Loucy (cell line): Measurements from ENCODE around the gene CD34.

Source experiments
- H2AFZ ChIP-seq: fragments of 200-600 bp; sonication (generic); 2 replicates; pipeline ENCODE4 v1.6.0; 2016; ENCODE audit warnings: antibody characterized with exemption, mild to moderate bottlenecking, low read length, moderate library complexity
- H3F3A ChIP-seq: fragments of 200-600 bp; 2 replicates; pipeline ENCODE4 v1.6.0; 2016; ENCODE audit warnings: antibody characterized with exemption, low read depth, mild to moderate bottlenecking
- H3K27me3 ChIP-seq: fragments of 200-600 bp; sonication (generic); 2 replicates; pipeline ENCODE4 v1.6.1; 2014; ENCODE audit warnings: low read length, mild to moderate bottlenecking; ENCODE audit not compliant: insufficient read depth, poor library complexity, severe bottlenecking
- H3K36me3 ChIP-seq: fragments of 200-600 bp; sonication (generic); 2 replicates; pipeline ENCODE4 v1.6.1; 2016; ENCODE audit warnings: low read length; ENCODE audit not compliant: insufficient read depth
- H3K4me1 ChIP-seq: fragments of 200-600 bp; sonication (generic); 2 replicates; pipeline ENCODE4 v1.5.1; 2014; ENCODE audit warnings: low read length, mild to moderate bottlenecking; ENCODE audit not compliant: insufficient read depth, poor library complexity, severe bottlenecking
- H3K4me2 ChIP-seq: fragments of 200-600 bp; sonication (generic); 2 replicates; pipeline ENCODE4 v1.6.0; 2014; ENCODE audit warnings: antibody characterized with exemption, low read length, low read depth, mild to moderate bottlenecking; ENCODE audit not compliant: poor library complexity, severe bottlenecking
- H3K4me3 ChIP-seq: fragments of 200-600 bp; sonication (generic); 2 replicates; pipeline ENCODE4 v1.5.1; 2014; ENCODE audit warnings: low read length, mild to moderate bottlenecking, mixed read lengths; ENCODE audit not compliant: poor library complexity, severe bottlenecking
- H3K79me2 ChIP-seq: fragments of 200-600 bp; sonication (generic); 2 replicates; pipeline ENCODE4 v1.6.1; 2014; ENCODE audit warnings: low read length; ENCODE audit not compliant: insufficient read depth
- H3K9ac ChIP-seq: fragments of 200-600 bp; sonication (generic); 2 replicates; pipeline ENCODE4 v1.6.0; 2014; ENCODE audit warnings: mild to moderate bottlenecking, low read depth, low read length, moderate library complexity; ENCODE audit not compliant: poor library complexity, severe bottlenecking
- H3K9me2 ChIP-seq: fragments of 200-600 bp; sonication (generic); replicated peaks from 2 replicates; pipeline ENCODE4 v1.6.1; 2016; ENCODE audit warnings: low read depth, low read length, mixed read lengths
- H3K9me3 ChIP-seq: fragments of 200-600 bp; sonication (generic); 2 replicates; pipeline ENCODE4 v1.6.1; 2014; ENCODE audit warnings: mild to moderate bottlenecking, antibody characterized with exemption, low read length, low read depth; ENCODE audit not compliant: insufficient read depth
- H4K20me1 ChIP-seq: fragments of 200-600 bp; sonication (generic); 2 replicates; pipeline ENCODE4 v1.6.0; 2014; ENCODE audit warnings: antibody characterized with exemption, low read length, mild to moderate bottlenecking; ENCODE audit not compliant: insufficient read depth, poor library complexity, severe bottlenecking
- EZH2phosphoT487 ChIP-seq: fragments of 200-600 bp; IDR thresholded peaks from 2 replicates; pipeline ENCODE4 v1.6.1; 2018; ENCODE audit warnings: antibody characterized with exemption, mild to moderate bottlenecking, moderate library complexity, borderline replicate concordance
- TF ChIP-seq, protein P1 (sequence below): fragments of 200-600 bp; sonication (generic); conservative IDR thresholded peaks from 2 replicates; pipeline ENCODE4 v1.5.1; 2014; ENCODE audit warnings: mild to moderate bottlenecking, antibody characterized with exemption, low read length

Gene CD34

DNA sequence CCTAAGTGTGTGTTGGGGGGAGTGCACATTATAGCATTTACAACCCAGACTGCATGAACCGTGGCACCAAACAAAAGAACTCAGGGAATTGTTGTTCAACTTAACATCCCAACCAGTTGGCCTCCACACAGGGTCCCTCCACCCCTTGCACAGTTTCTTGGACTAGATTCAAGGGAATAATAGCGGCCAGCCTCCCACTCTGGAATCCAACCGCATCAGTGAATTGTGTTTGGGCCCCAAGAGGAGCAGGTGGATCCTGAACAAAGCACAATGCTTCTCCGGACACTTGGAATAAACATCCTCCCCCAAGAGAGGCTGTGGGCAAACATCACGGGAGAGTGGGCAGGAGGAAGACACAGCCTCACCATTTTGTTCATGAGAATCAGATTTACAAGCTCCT is 18.2 kb downstream of the CD34 start:
- peaks cover 27% of the 10 kb centered on the region for H3K4me1 ChIP-seq
- no peak overlapping the region for H2AFZ ChIP-seq
- H4K20me1 ChIP-seq: no peaks in the 10 kb centered on the region
- H3K4me2 ChIP-seq: no peak overlapping the region
- H3K79me2 ChIP-seq: no peaks in the 10 kb centered on the region
- no peaks in the 10 kb centered on the region for H3F3A ChIP-seq
- no peaks in the 10 kb centered on the region for H3K27me3 ChIP-seq
- no peaks in the 10 kb centered on the region for H3K9me3 ChIP-seq
- no peaks in the 10 kb centered on the region for H3K9me2 ChIP-seq
- H3K4me3 ChIP-seq: no peak overlapping the region
- H3K9ac ChIP-seq: no peak overlapping the region
- H3K36me3 ChIP-seq: no peaks in the 10 kb centered on the region
- no peak for TF ChIP-seq EZH2phosphoT487
- TF ChIP-seq, protein P1, sequence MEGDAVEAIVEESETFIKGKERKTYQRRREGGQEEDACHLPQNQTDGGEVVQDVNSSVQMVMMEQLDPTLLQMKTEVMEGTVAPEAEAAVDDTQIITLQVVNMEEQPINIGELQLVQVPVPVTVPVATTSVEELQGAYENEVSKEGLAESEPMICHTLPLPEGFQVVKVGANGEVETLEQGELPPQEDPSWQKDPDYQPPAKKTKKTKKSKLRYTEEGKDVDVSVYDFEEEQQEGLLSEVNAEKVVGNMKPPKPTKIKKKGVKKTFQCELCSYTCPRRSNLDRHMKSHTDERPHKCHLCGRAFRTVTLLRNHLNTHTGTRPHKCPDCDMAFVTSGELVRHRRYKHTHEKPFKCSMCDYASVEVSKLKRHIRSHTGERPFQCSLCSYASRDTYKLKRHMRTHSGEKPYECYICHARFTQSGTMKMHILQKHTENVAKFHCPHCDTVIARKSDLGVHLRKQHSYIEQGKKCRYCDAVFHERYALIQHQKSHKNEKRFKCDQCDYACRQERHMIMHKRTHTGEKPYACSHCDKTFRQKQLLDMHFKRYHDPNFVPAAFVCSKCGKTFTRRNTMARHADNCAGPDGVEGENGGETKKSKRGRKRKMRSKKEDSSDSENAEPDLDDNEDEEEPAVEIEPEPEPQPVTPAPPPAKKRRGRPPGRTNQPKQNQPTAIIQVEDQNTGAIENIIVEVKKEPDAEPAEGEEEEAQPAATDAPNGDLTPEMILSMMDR: no peak

DNA sequence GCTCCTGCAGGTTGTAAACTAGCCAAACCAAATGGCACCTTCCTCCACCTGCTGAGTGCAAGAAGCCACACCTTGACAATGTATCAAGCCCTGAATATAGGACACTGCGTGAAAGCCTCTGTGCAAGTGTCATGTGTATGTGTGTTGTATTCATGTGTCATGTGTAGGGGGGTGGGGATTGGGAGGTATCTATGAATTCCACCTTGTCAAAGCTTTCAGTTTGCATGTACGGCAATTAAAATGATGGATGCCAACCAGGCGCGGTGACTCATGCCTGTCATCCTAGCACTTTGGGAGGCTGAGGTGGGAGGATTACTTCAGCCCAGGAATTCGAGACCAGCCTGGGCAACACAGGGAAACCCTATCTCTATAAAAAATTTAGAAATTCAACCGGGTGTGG is 19.8 kb downstream of the CD34 start:
- Histone ChIP-seq H3K9me2 (no peaks in the 10 kb centered on the region), H4K20me1 (no peaks in the 10 kb centered on the region), H3K4me2 (no peak overlapping the region), H3K4me1 (peaks cover 39% of the 10 kb centered on the region), H3F3A (no peaks in the 10 kb centered on the region), H2AFZ (no peak overlapping the region), H3K27me3 (no peaks in the 10 kb centered on the region), H3K9ac (no peak overlapping the region), H3K36me3 (no peaks in the 10 kb centered on the region), H3K4me3 (no peak overlapping the region), H3K79me2 (no peaks in the 10 kb centered on the region), H3K9me3 (no peaks in the 10 kb centered on the region)
- TF ChIP-seq EZH2phosphoT487: no peak
- TF ChIP-seq, protein P1: no peak

DNA sequence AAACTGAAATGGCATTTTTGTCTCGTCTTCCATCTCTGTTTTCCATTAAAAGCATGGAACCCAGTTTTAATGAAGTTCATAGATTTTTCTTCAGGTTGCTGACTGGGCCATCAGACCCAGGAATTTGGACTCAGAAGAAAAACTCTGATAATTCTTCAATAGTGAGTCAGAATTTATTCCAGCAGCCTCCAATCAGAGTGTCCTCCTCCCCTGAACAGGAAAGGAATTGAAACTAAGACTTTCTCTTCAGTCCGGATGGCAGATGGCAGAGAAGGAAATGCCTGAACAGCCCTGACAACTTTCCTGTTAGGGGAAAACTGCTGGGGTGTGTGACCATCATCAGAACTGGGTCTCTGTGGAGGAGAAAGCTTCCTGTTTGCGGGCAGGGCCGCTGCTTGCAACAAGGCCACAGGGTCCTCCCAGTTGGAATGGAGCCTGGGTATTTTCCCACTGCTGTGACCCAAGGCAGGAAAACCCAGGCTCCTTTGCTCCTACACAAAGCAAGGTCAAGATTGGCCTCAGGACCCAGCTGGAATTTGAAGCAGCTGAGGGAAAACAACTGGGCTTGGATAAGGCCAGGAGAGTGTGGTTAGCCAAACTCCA is 20.7 kb downstream of the CD34 start:
- Histone ChIP-seq H3K36me3 (no peaks in the 10 kb centered on the region), H3K9me3 (no peaks in the 10 kb centered on the region), H3K27me3 (no peaks in the 10 kb centered on the region), H3K4me1 (peaks cover 47% of the 10 kb centered on the region), H3K79me2 (no peaks in the 10 kb centered on the region), H3F3A (no peaks in the 10 kb centered on the region), H3K4me3 (no peak overlapping the region), H3K9me2 (no peaks in the 10 kb centered on the region), H4K20me1 (no peaks in the 10 kb centered on the region), H3K9ac (no peak overlapping the region), H2AFZ (no peak overlapping the region; the same call in 1 of the 2 replicates), H3K4me2 (no peak overlapping the region)
- no peak for TF ChIP-seq EZH2phosphoT487
- TF ChIP-seq, protein P1: no peak
